ENCODE results near the gene KLHL5.
"Not testable (repeated sequence)": the region's sequence is repeated elsewhere in the genome, so short reads cannot be mapped to it uniquely, and the experiment has no call there.

Gene KLHL5

DNA sequence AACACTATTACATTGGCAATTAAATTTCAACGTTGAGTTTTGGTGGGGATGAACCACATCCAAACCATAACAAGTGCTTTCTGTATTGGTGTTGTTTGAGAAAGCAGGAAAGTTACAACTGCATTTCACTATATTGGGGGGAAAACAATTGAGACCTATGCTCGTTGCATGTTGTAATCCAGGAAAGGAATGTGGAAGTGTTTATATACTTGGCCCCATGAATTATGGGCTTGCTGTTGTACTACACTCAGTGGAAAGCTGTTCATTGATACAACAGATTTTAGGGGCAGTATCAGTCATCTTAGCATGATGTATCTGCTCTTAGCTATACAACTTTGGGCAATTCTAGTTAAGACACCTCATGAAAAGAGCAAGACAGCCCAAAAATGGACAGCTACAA, 52.4 kb downstream of the KLHL5 start:
- no peak for DNase-seq

DNA sequence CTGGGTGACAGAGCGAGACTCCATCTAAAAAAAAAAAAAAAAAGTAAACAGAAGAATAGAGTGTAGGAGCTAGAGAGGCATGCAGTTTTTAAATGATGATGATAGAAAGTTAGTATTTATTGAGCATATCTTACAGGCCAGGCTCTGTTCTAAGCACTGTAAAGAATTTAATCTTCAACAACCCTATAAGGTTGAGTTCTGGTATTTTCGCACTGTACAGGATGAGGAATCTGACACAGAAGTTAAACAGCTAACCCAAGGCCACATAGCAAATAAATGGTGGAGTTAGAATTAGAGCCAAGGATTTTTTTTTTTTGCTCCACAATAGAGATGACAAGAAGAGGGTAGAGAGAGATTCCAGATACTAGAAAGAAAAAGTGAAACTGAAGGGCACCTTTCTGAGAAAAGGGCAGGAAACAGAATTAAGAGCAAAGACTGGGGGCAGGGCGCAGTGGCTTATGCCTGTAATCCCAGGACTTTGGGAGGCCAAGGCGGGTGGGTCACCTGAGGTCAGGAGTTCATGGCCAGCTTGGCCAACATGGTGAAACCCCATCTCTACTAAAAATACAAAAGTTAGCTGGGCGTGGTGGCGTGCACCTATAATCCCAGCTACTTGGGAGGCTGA, 56.1 kb downstream of the KLHL5 start:
- no peak for DNase-seq

DNA sequence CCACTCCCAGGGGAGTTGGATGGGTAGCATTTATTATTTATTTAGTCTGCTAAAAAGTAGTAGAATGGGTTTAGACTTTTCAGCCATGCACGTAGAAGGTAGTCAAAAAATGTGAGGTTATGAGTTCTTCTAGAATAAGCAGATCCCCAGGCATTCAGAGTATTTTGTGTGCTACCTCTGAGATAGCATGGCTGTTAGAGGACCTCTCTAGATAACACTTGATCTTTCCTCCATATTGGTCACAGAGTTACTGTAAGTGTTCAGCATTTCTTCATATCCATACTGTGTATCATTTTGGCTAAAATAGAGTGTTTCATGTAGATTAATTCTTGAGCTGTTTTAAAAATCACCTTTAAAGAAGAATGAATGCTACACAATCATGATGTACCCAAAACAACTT, 58.4 kb downstream of the KLHL5 start:
- DNase-seq: no peak

DNA sequence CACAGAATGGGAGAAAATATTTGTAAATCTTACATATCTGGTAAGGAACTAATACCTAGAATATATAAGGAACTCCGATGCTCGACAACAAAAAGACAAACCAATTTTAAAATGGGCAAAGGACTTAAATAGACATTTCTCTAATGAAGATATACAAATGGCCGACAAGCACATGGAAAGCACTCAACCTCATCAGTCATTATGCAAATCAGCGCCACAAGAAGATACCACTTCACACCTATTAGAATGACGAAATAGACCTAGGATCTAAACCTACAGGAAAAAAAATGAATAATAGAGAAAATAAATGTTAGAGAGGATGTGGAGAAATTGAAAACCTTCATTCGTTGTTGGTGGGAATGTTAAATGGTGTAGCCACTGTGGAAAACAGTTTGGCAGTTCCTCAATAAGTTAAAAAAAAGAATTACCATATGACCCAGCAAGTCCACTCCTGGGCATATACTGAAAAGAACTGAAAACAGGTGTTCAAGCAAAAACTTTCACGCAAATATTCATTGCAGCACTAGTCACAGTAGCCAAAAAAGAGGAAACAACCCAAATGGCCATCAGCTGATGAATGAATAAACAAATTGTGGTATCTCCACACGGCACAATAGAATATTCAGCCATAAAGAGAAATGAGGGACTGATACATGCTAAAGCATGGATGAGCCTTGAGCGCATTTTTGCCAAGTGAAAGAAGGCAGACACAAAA, 63.0 kb downstream of the KLHL5 start:
- DNase-seq: no peak

DNA sequence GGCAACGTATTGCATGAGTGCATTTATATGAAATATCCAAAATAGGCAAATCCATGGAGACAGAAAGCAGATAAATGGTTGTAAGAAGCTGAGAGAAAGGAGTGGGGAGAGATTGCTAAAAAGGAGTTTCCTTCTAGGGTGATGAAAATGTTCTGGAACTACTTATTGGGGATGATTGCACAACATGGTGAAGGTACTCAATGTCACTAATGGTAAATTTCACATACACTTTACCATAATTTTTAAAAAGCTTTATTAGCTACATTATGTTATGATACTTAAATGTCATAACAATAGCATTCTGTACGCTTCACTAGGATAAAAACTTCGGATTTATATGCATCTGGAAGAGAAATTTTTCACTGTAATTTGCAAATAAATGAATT, 63.6 kb downstream of the KLHL5 start:
- DNase-seq: no peak

DNA sequence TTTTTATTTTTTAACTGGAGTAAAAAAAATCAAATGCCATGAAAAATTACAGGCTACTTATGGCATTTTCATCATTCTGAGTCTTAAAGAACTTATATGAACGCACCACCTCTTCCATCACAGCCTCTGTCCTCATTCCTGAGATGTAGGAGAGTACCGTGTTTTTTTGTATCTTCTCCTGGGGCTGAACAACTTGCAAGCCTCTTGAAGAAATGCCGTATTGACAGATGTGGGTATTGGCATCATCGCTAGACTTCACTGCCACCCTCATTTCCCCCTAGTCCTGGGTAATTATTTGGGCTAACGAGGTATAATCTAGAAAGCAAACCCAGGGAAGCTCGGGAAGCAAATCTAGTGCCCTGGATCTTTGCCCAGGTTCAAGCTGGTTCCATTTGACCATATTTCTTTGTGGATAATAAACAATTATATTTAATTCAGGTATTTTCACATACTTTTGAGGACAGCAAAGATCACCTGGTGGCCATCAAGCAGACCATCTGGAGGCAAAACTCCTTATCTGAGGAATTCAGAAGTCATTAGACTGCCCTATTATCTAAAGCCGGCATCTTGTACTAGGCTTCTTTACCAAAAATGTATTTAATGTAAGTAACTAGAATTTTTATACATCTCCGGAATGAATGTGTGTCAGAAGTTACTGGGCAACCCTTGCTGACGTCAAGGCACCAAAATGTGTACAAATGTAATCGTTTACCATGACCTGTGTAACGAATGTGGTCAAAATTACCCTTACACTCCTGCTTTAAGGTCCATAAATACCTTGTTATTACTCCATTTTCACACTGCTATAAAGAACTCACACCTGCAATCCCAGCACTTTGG, 64.4 kb downstream of the KLHL5 start:
- no peak for DNase-seq

DNA sequence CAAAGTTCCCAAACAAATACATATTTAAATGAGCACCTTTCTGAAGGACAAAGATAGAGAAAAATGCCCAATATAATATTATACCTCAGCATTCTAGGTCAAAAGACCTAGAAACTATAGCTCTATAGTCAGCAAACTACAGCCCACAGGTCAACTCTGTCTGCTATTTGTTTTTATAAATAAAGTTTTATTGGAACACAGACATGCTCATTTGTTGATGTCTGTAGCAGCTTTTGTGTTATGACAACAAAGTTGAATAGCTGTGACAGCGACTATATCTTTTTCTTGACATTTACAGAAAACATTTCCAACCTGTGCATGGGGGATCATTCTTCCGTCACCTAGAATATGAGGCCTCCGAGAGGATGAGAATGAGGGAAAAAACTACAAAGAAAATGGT, 71.6 kb downstream of the KLHL5 start:
- no peak for DNase-seq

DNA sequence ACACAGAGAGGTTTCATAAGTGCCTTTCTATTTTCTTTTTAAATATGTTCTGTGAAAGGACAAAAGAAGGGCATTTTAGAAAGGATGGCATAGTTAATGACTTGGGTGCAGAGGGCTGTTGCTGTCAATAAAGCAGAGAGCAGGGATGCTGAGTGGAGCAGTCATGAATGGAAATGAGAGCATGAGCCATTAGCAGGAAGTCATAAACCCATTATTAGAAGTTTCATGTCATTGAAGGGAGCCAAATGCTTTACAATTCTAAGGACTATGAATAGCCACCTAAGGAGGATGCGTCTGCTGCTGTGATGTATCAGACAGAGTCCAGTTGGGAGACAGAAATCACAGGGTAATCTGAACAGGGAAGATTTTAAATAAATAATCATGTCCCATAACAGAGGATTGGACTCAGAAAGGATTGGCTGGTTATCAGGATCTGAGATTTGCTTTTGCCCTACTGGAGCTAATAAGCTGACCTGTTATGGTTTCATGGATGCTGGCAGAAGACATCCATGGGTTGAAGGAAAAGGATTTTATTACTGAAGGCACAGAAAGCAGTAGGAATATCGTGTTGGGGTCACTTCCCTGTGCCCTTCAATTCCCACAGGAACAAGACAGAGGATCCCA, 72.8 kb downstream of the KLHL5 start:
- DNase-seq: peak; percentile 31 to 75 (median 35)

DNA sequence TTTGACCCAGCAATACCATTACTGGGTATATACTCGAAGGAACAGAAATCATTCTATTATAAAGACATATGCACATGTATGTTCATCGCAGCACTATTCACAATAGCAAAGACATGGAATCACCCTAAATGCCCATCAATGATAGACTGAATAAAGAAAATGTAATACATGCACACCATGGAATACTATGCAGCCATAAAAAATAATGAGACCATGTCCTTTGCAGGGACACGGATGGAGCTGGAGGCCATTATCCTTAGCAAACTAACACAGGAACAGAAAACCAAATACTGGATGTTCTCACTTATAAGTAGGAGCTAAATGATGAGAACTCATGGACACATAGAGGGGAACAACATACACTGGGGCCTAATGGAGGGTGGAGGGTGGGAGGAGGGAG, 76.2 kb downstream of the KLHL5 start:
- DNase-seq: not testable (repeated sequence)

DNA sequence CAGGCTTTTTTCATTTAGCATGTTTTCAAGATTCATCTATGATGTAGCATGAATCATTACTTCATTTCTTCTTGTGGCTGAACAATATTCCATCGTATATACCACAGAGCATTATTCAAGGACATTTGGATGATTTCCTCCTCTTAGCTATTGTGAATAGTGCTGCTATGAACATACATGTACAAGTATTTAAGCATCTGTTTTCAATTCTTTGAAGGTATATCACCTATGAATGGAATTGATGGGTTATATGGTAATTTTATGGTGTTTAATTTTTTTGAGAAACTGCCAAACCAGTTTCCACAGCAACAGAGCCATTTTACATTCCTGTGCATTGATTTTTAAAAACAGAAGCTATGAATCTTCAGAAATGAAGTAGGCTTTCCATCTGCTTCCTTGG, 84.2 kb downstream of the KLHL5 start:
- no peak for DNase-seq

DNA sequence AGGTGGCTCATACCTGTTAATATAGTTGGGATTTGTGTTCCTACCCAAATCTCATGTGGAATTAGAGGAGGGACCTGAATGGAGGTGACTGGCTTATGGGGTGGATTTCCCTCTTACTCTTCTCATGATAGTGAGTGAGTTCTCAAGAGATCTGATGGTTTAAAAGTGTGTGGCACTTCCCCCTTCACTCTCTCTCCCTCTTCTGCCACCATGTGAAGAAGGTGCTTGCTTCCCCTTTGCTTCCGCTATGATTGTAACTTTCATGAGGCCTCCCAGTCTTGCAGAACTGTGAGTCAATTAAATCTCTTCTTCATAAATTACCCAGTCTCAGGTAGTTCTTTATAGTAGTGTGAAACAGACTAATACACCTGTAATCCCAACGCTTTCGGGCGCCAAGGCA, 92.0 kb downstream of the KLHL5 start:
- no peak for DNase-seq

DNA sequence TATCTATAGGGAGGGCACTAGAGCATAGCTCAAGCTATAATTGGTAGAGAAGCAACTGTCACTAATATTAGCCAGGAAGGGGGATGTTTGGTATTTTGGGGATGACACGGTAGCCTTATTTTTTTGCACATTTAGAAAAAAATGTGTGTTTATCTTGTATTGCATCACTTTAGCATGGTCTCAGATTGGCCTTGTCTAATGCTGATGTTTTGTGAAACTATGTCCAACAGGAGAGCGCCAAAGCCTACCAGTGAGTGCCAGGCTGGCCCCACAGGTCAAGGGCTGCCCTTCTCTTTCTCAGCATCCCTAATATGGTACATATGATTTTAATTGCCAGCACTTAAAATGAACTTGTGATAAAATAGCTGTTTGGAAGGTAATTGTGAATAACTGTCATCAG, 95.5 kb downstream of the KLHL5 start:
- DNase-seq: no peak

DNA sequence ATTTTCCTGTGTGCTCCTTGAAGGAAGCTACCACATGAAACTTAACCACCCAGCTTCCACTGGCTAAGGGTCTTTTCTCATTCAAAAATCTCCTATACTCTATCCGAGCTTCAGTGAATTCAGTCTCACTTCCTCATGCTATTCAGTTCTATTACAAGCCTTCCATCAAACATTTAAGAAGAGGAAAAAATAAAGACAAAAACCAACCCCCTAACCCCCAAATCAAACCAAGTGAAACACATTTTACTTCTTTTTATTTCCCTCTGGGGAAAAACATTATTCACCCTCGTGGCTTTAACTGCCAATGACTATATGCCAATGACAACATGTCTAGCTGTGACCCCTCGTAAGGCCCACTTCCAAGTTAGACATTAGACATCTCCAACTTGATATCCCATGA, 104.1 kb downstream of the KLHL5 start:
- no peak for DNase-seq

DNA sequence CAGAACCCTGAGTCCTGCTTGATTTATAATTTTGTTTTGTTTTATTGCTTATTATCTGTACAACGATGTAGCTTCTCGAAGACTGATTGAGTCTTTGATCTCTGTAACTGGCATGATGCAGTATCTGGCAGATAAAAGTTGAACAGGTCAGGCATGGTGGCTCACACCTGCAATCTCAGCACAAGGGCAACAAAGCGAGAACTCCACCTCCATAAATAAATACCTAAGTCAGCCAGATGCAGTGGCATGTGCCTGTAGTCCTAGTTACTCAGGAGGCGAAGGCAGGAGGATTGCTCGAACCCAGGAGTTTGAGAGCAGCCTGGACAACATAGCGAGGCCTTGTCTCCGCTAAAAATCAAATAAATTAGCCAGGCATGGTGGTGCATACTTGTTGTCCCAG, 104.6 kb downstream of the KLHL5 start:
- DNase-seq: no peak

DNA sequence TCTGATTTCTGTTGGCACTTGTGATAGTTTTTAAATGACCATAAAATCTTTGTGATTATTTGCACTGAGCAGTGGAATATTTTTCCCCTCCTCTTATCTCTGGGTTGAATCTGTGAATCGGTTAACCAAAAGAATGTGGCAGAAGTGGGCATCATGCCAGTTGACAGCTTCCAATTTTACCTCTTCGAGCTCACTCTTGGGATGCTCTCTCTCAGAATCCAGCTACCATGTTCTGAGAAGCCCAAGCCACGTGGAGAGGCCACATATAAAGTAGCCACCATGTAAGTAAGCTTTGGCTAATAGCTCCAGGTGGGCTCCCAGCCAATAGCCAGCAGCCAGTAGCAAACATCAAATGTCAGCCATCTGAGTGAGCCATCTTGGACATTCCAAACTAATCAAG, 107.4 kb downstream of the KLHL5 start:
- no peak for DNase-seq

DNA sequence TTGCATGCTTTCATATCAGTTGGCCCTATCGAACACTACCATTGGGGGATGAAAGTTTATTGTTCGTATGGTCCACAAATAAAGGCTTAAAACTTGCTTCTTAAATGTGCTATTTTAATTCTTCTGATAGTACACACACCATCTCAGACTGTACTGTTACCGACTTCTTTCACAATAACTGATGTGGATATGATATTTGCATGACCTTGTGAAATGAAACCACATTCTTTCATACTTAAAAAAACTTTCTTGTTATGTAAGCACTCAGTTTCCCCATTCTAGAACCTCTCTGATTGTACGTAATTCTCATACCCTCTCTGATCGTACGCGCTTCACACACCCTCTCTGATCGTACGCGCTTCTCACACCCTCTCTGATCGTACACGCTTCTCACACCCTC, 108.3 kb downstream of the KLHL5 start:
- DNase-seq: no peak
